ENCODE data around the gene GYG1.

GRCh38 chr3:148964809-148965208 is 26.5 kb upstream of the GYG1 start:
- no peak for TF ChIP-seq POLR2A (IDR thresholded peaks at IDR 0.05; ENCODE audit: low read length)
- TF ChIP-seq GATA1 (IDR thresholded peaks at IDR 0.05; ENCODE audit: low read depth, low read length), result no peak
